Measurements from ENCODE around the gene ITIH3.

ITIH3 gene

GRCh38 chr3:52795298-52795900 lies 803 bp downstream of the ITIH3 start:
- no peak for DNase-seq (ENCODE audit: low read depth, low spot score)

DNA sequence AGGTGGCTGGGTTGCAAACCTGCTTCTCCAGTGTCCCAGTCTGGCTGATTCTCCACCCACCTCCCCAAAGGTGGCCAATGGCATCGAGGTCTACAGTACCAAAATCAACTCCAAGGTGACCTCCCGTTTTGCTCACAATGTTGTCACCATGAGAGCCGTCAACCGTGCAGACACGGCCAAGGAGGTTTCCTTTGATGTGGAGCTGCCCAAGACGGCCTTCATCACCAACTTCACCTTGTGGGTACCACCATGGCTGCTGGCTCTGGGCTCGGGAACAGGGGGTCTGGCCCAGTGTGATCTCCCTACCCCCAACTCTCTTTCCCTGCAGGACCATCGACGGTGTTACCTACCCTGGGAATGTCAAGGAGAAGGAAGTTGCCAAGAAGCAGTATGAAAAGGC lies 1.8 kb downstream of the ITIH3 start:
- DNase-seq (ENCODE audit: low read depth, low spot score) = no peak

DNA sequence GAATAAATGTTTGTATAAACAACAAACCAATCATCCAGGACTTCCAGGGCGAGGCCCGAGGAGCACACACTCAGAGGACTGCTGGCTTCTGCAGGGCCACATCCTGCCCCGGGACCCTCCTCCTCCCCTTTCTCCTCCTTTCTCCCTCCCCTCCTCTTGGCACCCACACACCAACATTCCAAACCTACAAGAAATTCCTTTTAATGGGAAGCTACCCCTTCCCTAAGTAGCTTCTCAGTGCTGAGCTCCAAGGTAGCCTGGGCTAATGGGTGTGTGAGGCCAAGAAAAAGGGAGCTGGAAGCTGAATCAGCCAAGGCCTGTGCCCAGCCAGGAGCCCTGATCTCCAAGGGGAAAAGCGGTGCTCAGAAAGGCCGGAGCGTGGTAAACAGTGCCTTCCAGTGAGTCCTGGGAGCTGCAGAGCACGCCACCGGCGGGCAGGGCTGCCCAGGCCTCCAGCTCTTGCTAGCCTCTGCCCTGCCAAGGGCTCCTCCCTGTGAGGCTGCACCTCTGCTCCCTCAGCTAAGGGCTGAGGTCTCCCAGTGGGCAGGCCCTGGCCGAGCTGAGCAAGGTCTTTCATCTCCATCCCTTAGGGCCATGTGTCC lies 3.9 kb downstream of the ITIH3 start:
- DNase-seq (ENCODE audit: low read depth, low spot score) = no peak

DNA sequence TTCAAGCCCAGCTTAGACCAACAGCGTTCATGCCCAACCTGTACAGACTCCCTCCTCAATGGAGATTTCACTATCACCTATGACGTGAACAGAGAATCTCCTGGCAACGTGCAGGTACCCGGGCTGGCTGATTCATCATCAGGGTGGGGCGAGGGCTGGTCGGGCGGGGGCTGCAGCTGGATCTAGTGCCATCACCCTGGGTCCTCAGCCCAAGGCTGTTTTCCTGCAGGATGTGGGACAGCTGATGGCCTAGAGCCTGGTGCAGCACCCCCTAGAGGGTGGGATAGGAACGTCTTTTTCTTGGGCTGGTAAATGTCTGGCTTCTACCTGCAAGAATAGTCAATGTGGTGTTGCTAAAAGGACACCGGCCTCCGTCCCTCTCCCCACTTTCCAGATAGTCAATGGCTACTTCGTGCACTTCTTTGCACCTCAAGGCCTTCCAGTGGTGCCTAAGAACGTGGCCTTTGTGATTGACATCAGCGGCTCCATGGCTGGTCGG lies 4.4 kb downstream of the ITIH3 start:
- DNase-seq (ENCODE audit: low read depth, low spot score) = no peak

DNA sequence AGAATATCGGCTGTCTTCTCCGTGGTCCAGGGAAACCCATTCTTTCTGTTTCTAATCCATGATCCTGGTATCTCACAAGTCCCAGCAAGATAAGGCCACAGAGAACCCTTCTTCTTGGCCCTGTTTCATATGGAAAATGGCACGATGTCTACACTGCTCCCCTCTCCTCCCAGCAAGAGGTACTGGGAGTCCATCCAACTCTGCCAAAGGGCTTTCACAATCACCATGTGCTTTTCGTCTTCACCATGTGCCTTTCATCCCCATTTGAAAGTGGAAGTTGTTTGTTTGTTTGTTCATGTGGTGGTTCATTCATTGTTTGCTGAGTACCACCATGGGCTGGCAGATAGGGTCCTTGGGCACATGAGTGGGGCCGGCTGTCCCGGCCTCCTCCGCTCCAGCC lies 5.5 kb downstream of the ITIH3 start:
- DNase-seq (ENCODE audit: low read depth, low spot score) = no peak

- DNase-seq (ENCODE audit: low read depth, low spot score) = no peak
Observed at GRCh38 chr3:52801839-52802238, 7.2 kb downstream of the ITIH3 start.

GRCh38 chr3:52805270-52806039 lies 10.9 kb downstream of the ITIH3 start:
- DNase-seq (ENCODE audit: low read depth, low spot score) = no peak

DNA sequence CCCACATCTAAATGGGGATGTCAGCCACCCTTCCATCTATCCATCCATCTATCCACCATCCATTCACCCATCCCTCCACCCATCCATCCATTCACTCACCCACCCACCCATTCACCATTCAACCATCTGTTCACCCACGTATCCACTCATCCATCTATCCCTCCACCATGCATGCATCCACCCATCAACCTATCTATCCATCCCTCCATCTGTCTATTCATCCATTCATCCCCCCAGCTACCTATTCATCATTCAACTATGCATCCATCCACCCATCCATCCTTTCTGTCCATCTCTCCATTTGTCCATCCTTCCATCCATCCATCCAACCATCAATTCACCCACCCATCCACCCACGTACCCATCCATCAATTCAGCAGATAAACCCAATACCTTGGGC lies 14.6 kb downstream of the ITIH3 start:
- DNase-seq (ENCODE audit: low read depth, low spot score) = no peak

DNA sequence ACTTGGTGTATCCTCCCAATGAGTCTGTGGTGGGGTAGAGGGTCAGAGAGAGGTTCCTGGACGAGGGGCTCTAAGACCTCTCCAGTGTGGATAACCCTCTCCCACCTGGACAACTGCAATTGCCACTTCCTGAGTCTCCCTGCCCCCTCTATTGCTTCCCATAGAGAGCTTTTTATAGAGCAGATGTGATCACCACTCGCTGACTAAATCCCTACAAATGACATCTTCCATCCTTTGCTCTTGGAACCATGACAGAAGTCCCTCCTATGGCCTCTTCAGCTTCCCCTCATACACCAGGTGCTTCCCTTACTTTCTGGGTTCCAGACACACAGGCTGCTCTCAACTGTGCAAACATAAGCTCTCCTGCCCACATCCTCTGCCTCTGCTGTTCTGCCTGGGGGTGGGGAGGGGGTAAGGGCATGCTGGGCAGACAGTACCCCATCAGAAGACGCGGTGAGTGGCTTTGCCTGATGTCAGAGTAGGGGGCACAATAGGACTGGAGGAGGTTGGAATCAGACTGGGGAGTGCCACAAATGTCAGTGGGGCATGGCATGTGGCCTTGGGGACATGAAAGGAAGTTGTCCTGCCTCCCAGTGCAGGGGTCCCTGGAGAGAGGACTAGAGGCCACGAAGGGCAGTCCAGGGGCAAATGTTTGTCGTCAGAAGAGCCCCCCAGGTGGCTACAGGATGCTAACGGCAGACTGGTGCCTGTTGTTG lies 15.2 kb downstream of the ITIH3 start:
- DNase-seq (ENCODE audit: low read depth, low spot score) = no peak

GRCh38 chr3:52810923-52811322 lies 16.3 kb downstream of the ITIH3 start:
- DNase-seq (ENCODE audit: low read depth, low spot score) = no peak

- DNase-seq (ENCODE audit: low read depth, low spot score) = no peak
Observed at GRCh38 chr3:52811452-52812011, 16.9 kb downstream of the ITIH3 start.

- no peak for DNase-seq (ENCODE audit: low read depth, low spot score)
Observed at GRCh38 chr3:52813810-52814209, 19.2 kb downstream of the ITIH3 start.

GRCh38 chr3:52816199-52816598 lies 21.6 kb downstream of the ITIH3 start:
- DNase-seq (ENCODE audit: low read depth, low spot score) = no peak

- no peak for DNase-seq (ENCODE audit: low read depth, low spot score)
Observed at GRCh38 chr3:52816654-52817053, 22.1 kb downstream of the ITIH3 start.

GRCh38 chr3:52817221-52817620 lies 22.6 kb downstream of the ITIH3 start:
- DNase-seq (ENCODE audit: low read depth, low spot score) = no peak

GRCh38 chr3:52817860-52818259 lies 23.3 kb downstream of the ITIH3 start:
- DNase-seq (ENCODE audit: low read depth, low spot score) = no peak

DNA sequence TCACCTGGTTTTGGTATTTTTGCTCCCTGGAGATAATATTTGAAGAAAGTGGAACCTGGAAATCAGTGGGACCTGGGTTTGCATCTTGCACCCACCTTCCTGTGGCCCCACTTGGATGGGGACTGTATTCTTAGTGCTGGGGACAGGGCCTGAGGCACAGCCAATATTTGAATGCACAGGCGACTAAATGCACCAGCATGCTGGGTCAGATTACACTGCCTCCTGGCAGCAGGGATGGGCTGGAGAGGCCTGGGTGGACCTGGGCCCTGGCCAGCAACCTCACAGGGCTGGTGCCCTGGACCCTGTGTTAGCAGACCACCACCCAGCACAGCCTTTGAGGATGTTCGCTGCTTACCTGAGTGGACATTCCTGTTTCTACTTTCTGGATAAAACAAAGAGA lies 25.3 kb downstream of the ITIH3 start:
- DNase-seq (ENCODE audit: low read depth, low spot score) = no peak

- DNase-seq (ENCODE audit: low read depth, low spot score) = no peak
Observed at GRCh38 chr3:52820736-52821135, 26.1 kb downstream of the ITIH3 start.

DNA sequence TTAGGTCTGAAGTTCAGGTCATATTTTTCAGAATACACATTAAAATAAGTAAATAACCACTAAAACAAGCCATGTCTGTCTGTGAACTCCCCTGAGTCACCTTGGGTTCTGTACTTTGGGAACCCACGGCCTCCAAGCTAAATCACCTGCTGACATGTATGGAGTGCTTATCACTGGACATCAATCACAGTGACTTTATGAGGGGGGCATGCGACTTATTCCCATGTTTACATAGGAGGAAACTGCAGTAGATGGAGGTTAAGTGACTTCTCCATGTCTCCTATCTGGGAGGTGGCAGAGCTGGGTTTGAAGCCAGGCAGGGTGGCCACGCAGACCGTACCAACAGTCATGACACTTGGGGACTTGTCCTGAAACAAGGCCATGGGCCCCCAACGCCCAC lies 27.8 kb downstream of the ITIH3 start:
- no peak for DNase-seq (ENCODE audit: low read depth, low spot score)

- DNase-seq (ENCODE audit: low read depth, low spot score) = no peak
Observed at GRCh38 chr3:52824037-52824436, 29.4 kb downstream of the ITIH3 start.

DNA sequence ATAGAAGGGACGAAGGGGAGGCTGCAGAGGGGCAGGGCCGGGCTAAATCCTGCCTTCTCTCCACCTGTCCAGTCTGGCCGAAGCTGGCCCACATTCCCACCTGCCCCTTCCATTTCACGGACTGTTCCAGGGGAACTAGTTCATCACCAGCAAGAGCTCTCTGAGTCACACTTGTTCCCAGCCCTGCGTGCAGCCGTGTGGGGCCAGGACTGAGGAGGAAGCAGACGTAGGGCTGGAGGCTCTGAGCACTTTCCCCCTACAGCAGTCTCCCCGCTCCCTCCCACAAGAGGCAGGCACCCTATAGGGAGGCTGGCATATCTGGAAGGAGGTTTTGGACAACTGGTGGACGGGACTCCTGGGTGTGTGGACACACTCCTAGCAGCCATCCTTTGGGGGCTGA lies 32.8 kb downstream of the ITIH3 start:
- no peak for DNase-seq (ENCODE audit: low read depth, low spot score)

DNA sequence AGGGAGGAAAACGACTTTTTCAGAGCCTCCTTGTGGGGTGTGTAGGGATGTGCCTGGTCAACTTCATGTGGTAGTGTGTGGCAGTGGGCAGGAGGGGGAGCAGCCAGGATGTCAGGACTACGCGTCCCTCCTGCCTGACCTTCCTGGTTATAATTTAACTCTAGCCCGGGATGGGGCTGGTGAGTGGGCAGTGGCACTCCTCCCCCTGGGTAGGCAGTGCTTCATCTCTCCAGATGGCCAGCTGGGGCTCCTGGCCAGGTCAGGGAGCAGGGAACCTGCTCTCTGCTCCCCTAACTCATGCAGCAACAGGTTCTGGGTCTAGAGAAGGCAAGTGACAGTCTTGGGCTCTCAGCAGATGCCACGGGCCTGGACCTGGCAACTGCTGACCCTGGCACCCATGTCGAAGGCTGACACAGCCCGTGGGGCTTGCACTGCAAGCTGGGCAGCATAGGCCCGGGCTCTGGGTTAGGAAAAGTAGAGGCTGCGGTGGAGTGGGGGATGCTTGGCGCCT lies 33.3 kb downstream of the ITIH3 start:
- DNase-seq (ENCODE audit: low read depth, low spot score) = no peak
